ENCODE measurements around the gene SLC17A9.

SLC17A9 gene

DNA sequence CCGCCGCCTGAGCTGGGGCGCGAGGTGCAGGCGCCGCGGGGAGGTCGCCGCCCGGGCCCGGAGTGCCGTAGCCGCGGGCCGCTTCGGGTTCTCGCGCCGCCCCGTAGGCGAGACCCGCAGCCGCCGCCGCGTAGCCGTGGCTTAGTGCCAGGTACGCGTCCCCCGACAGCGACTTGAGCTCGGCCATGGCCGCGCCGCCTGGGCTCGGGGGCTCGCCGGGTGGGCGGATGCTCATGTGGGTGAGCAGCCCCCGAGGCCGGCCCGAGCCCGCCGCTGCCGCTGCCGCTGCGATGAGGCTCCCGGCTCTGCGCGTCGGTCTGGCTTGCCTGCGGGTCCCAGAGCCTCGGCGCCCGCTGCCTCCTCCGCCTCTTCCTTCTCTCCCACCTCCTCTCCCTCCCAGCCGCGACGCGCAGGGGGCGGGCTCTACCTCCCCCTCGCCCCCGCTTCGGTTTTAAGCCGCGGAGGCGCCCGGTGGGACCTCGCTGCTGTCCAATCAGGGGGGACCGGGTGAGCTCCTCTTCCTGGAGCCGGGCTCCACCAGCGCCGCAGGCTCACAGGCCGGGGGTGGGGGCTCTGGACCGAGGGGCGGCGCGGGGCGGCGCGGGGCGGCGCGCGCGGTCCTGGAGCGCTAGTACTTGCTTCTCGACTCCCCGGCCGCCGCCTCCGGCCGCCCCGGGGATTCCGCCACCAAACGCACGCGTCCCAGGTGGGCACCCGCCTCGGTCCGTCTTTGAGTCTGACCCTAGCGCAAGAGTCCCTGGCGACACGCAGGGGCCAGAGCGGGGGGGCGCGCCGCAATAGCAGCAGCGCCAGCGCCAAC lies 54.2 kb downstream of the SLC17A9 start, which contains the start of gene BHLHE23:
Gene BHLHE23 (minus strand): TSS at position 425 of the 820 bp plus-strand sequence. CDS start 190 bp downstream, at position 235.
- no peak for DNase-seq

GRCh38 chr20:63007360-63007645 lies 54.8 kb downstream of the SLC17A9 start:
- no peak for DNase-seq

DNA sequence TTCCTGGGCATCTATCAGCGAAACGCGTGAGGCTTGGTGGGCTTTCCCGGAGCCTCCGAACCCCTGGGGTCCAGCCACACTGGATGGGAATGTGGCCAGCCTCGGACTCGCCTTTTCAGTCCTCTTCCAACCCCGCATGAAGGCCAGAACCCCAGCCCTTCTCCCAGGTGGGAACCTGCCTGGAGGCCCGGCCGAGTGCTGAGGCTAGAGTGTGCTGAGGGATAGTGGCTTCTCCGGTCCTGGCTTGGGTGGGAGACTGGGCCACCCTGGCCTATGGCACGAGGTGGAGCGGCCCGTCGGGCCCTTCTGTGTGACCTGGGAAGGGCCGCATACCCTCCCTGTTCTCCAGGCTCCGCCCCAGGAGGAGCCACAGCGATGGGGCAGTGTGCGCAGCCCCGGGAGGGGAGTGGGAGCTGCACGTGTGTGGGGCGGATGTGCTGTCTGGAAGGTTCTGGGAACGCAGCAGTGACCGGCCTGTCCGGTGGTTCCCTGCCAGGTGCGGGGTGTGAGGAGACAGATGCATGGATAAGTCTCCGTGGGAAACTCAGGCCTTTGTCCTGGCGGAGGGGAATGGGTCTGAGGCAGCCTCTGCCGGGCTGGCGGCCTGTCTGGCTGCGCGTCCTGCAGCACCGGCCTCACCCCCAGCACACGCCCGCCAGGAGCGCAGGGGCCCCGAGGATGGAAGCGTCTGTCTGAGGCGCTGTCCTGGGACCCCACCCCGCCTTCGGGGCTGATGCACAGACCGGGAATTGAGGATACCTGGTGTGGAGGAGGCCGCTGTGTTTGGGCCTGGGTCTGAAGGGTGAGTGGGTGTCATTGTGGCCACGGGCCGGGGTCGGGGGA lies 55.4 kb downstream of the SLC17A9 start:
- no peak for DNase-seq

DNA sequence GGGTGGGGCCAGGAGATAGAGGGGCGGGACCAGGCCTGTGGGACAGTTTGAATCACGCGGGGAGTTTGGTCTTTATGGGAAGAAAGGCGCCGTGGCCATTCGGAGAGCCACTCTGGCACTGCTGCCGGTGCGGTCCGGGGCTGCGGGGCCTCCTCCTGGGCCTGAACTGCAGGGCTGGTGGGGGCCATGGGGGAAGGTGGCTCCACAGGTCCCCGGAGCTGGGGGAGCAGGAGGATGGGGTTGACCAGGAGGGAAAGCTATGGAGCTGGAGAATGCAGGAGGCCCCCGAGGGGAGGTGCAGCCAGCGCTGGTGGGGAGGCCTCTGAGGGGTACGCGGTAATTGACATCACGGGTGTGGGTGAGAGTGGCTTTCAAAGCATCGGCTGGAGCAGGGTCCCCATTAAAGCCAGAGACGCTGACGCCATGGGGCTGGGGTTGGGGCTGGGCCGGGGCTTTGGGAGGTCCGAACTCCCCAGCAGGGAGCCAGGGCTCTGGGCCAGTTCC lies 56.1 kb downstream of the SLC17A9 start:
- no peak for DNase-seq

DNA sequence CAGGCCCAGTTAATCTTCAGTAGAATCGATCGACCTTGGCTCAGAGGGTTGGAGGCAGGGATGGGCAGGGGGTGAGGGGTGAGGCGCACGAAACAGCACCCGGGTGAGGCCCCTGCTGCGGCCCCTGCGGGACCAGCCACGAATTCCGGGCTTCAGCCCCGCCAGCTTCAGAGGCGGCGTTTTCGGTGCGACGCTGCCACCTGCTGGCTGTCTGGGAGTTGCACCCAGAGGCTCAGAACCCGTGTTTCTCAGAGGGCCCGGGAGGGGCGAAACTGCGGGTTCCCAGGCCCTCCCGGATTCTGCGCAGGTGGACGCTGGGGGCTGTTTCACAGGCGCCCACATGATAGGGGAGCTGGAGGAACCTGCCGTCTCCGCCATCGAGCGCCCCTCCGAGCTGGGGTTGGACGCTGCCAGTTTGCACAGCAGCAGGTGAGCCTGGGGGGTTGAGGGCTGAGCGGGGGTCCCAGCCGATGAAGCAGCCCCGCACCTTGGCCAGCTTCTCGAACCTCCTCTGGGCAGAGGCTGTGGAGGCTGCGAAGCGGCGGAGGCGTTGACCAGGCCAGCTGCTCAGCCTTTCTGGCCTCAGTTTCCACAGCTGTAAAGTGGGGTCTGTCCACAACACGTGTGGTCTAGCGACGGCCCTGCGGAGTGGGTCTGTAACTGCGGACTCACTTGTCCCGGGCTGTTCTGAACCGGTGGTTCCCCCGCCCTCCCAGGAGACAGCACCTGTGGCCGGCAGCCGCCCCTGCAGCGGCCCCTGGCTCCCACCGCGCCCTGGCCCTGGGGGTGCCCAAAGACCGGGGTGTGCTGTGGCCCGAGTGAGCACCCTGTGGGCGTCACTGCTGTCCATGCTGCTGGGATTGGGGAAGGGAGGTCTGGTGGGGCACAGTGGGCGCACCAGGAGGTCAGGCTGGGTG lies 56.8 kb downstream of the SLC17A9 start:
- peak; percentile 51 to 53 for DNase-seq

DNA sequence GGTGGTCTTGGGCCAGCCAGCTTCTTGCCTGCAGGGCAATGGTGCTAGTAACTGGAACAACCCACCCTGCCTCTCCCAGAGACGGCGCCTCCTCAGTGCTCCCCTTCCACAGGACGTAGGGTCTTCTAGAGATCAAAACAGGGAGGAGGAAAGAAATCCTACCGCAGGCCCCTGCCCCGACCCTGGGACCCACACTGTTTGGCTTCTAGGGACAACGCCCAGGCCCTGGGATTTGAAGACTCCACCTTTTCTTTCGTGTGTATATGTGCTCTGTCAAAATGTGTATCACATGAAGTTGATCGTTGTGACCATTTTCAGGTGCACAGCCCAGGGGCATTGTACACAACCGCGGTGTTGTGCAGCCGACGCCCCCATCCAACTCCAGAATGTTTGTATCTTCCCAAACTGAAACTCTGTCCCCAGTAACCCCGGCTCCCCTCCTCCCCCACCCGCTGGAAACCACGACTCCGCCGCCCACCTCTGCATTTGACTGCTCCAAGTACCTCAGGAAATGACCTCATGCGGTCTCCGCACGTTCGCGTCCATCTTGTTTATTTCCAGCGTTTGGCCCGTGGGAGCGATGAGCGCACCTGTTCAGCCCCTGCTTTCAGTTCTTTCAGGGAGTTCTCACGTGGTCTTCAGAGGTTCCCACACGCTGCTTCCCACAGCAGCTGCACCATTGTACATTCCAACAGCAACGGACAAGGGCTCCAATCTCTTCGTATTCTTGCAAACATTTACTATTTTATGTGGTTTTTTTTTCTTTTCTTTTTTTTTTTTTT lies 57.7 kb downstream of the SLC17A9 start:
- no peak for DNase-seq

DNA sequence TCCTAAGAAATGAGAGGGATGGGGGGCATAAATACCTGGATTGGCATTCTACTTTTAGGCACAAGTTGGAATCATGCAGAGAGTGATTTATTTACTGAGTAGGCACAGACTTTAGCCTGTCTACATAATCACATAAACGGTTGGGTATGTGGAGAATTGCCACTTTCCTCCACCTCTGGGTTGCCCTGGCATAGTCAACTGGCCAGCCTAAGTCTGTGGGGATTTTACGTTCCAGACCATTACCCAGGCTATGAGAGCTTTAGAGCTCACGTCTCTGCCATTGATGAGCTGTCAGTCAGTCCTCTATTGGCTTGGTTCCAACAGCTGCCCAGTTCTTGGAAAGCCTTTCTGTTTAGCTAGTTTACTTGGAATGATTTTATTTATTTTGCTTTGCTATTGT lies 59.3 kb downstream of the SLC17A9 start:
- no peak for DNase-seq

DNA sequence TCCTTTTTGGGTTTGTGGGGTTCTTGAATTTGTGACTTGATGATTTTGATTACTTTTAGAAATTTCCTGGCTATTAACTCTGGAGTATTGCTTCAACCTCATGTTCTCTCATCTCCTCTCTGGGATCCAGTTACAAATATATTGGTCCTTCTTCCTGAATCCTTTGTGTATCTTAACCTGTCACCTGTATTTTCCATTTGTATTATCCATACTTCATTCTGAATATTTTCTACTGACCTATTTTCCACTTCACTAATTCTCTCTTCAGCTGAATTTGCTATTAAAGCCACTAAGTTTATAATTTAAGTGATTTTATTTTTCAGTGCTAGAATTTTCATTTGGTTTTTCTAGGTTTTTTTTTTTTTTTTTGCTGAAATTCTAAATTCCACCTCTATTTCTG lies 60.7 kb downstream of the SLC17A9 start:
- DNase-seq, result no peak

DNA sequence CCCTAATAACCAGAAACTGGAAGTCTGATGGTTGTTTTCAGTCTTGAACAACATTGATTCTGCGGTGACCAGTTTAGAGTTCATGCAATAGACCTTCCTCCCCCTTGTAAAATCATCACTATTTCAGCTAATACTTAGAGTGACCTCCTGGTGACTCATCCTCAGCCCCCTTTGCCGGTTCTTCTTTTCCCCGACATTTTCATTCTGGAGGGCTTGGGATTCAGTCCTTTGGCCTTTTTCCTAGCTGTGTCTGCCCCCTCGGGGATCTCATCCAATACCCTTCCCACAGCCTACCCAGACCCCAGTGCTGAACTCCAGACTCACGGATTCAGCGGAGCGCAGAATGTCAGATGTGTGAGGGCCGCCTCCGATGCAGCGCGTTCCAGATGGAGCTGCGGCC lies 61.8 kb downstream of the SLC17A9 start:
- no peak for DNase-seq

DNA sequence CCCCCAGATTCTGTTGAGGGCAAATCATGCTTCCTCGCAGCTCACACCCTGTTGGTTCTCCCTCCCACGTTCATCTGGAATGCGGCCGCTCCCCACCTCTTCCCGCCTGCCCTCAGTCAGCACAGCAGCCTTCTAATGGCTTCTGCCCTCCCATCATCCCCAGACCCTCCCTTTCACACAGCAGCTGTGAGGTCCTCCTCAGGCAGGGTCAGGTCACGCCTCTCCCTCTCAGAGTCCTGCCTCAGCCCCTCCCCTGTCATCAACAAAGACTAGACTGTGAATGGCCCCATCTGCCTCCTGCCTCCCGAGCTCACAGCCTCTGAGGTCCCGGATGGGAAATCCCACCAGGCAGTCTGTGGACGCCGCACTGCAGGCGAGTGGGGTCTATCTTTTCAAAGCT lies 62.2 kb downstream of the SLC17A9 start:
- DNase-seq, result no peak

DNA sequence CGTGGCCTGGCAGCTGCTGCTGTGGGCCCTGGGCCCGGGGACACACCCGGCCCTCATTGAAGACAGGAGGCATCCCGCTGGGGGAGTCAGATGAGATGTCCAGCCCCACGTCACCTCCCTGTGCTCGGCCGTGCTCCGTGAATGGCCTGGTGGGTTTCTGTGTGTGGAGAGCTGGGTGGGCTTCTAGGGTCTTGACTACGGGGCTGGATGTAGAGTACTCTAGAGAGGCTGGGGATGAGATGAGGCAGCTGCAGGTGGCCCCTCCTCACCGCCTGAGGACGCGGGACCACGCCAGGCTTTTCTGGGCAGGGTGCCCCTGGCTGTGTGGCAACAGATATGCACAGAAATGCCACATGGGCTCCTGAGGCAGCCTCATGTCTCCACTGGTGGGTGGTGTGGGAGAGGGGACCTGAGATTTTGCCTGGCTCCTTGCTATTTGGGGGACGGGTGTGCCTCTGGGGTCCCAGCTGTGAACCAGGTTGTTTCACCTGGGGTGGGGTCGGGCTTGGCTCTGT lies 62.7 kb downstream of the SLC17A9 start:
- no peak for DNase-seq

DNA sequence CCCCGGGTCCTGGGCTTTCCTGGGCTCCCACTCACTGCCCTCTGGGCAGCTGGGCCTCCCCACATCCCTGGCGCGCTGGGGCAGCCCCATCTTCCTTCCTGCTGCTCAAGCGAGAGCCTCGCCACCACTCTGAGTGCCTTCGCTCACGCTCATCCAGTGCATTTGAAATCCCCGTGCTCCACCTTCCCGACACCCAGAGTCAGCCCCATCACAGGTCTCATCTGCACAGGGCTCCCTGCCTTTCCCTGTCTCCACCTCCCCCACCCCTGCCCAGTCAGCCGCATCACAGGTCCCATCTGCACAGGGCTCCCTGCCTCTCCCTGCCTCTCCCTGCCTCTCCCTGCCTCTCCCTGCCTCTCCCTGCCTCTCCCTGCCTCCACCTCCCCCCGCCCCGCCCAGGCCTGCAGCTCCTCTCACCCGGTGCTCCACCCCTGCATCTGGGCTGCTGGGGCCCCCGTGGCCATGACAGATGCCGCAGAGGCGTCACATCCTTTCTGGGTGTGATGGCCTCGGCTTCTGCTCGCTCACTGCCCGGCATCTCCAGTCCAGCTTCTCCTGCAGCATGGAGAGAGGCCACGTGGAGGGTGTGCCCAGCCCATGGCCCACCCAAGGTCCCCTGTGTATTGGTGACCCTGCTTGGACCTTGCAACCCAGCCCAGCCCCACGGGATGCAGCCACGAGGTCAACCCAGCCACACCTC lies 63.3 kb downstream of the SLC17A9 start:
- no peak for DNase-seq

GRCh38 chr20:63016514-63017075 lies 64.1 kb downstream of the SLC17A9 start:
- DNase-seq, result no peak

GRCh38 chr20:63017076-63017825 lies 64.7 kb downstream of the SLC17A9 start:
- DNase-seq, result no peak

- no peak for DNase-seq
Measured at GRCh38 chr20:63017826-63018411, 65.4 kb downstream of the SLC17A9 start.

Measured in AML-193 (cell line).